ENCODE data around the gene ARAP1.

Gene ARAP1

DNA sequence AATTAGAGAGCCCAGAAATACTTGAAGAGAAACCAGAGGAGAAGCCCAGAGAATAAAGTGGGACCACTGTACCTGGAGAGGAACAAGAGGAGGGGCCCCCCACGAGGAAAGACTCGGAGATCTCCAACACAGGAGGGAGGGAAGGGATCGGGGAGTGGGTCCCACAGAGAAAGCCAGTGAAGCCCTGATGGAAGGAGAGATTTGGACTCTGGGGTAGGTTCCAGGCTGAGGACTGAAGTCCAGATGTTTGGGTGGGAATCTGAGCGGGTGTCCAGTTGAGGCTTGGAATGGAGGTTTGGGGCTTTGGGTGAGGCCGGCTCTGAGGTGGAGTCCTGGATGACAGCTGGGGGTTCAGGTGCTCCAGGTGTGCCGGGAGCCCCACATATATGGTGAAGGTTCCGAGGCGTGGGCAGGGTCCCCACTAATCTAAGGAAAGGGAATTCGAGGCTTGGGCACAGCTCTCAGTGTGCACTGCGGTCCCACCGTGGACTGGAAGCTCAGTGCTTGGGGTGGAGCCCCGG is 110.6 kb downstream of the ARAP1 start:
- no peak for DNase-seq (ENCODE audit: low read depth)

DNA sequence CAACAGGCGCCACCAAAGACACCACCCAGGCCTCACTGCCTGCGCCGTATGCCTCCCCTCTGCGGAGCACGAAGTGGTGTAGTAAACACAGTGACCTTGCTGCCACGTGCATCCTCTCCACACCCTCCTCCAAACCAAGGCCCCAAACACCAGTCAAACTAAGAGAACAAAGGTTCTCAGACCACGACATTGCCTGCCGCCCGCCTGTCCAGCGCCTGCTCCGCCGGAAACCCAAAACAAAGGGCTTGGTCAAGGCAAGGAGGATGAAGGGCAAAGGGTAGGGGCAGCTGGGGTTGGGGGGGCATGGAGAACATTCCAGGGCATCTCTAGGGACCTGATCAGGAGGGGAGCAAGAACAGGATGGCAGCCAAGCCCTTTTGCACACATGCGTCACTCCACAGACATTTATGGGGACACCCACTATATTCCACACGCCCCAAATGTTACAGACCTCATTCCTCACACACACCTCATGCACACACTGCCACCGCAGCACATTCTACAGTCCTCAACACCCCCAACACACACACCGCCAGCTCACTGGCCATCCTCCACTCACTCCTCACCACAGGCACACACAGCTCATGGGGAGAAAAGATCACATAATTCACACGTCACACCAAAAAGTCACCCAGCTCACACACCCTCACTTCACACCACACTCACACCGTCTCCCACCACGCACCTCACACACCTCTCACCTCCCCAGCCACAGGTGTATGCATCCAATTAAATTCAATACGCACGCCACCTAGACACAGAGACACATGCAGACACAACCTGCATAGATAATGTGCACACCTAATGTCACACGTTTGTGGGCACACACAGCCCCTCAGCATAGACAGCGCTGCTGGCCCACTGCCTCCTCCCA is 112.5 kb downstream of the ARAP1 start:
- no peak for DNase-seq (ENCODE audit: low read depth)

DNA sequence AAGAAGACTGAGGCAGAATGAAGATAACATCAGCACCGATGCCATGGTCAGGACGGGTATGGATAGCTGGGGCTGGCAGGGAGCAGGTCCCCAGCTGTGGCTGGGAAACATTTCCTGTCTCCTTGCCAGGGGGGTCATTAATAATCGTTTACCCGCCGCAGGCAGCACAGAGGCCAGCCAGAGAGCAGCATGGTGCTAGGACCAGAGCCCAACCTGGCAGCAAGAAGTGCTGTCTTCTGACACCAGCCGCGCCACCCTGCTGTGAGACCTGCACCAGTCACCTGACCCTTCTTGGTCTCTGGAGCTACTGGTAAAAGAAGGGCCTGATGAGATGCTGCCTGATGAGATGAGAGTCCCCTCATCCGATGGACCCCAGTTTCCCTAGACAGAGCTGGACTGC is 114.3 kb downstream of the ARAP1 start:
- DNase-seq (ENCODE audit: low read depth) = no peak

DNA sequence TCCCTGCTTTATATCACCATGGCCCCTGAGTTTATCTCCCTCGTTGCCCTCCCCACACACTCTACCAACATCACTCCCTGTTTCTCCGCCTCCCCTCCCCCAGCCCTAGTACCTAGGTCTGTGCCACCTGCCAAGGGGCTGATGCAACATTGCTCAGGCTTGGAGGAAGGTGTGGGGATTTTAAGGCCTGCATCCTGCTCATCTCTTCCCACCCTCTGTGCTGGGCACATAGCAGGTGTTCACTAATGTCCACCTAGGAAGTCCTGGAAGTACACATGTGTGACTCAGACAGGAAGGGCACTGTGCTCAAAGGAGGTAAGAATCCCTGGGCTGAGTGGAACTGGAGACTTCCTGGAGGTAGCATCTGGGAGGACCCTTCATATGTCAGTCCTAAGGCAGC is 115.0 kb downstream of the ARAP1 start:
- DNase-seq (ENCODE audit: low read depth) = no peak

- DNase-seq (ENCODE audit: low read depth) = no peak
Observed at GRCh38 chr11:72636376-72636775, 115.8 kb downstream of the ARAP1 start.

- no peak for DNase-seq (ENCODE audit: low read depth)
Observed at GRCh38 chr11:72635933-72636332, 116.3 kb downstream of the ARAP1 start.

GRCh38 chr11:72635309-72635915 is 116.8 kb downstream of the ARAP1 start:
- no peak for DNase-seq (ENCODE audit: low read depth)

Measured in EH (cell line).